ENCODE measurements around the gene ORAI1.
A peak's percentile ranks its signal among the peaks of the same experiment; 100 is the strongest.
"Not testable (repeated sequence)": the region's sequence is repeated elsewhere in the genome, so short reads cannot be mapped to it uniquely, and the experiment has no call there.

Gene ORAI1

DNA sequence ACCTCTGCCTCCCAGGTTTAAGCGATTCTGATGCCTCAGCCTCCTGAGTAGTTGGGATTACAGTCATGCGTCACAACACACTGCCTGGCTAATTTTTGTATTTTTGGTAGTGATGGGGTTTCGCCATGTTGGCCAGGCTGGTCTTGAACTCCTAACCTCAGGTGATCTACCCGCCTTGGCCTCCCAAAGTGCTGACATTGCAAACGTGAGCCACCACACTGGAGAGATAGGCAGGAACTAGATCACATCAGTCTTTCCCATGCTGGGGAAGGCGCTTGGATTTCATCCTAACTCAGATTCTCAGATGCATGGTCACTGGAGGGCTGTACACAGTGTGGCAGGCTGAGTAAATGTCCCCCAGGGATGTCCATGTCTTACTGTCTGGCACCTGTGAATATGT is 18.0 kb upstream of the ORAI1 start:
- DNase-seq, result no peak

- no peak for DNase-seq
Observed at GRCh38 chr12:121610239-121611149, 15.8 kb upstream of the ORAI1 start.

DNA sequence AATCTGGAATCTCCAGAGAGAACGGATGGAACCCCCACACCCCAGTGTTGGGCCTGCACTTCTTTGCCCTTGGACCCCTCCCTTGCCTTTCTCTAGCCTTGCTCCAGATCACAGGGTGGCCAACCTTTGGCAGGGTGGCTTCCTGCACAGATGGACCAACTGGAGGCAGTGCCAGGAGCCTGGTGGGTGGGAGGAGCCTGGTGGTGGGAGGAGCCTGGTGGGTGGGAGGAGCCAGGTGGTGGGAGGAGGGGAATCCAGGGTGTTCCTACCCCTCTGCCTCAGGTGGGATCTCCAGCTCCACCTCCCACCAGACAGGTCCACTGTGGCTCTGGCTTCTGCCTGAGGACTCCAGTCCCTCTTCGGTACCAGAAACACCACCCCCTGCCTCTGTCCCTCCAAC is 15.0 kb upstream of the ORAI1 start:
- peak in 1 of 6 experiments; percentile 10 for DNase-seq

GRCh38 chr12:121613462-121613861 is 12.9 kb upstream of the ORAI1 start:
- no peak for DNase-seq

- DNase-seq, result no peak
Observed at GRCh38 chr12:121614872-121615467, 11.4 kb upstream of the ORAI1 start.

- DNase-seq, result no peak
Observed at GRCh38 chr12:121618659-121619233, 7.6 kb upstream of the ORAI1 start.

GRCh38 chr12:121620333-121620891 is 5.9 kb upstream of the ORAI1 start:
- DNase-seq, result no peak

DNA sequence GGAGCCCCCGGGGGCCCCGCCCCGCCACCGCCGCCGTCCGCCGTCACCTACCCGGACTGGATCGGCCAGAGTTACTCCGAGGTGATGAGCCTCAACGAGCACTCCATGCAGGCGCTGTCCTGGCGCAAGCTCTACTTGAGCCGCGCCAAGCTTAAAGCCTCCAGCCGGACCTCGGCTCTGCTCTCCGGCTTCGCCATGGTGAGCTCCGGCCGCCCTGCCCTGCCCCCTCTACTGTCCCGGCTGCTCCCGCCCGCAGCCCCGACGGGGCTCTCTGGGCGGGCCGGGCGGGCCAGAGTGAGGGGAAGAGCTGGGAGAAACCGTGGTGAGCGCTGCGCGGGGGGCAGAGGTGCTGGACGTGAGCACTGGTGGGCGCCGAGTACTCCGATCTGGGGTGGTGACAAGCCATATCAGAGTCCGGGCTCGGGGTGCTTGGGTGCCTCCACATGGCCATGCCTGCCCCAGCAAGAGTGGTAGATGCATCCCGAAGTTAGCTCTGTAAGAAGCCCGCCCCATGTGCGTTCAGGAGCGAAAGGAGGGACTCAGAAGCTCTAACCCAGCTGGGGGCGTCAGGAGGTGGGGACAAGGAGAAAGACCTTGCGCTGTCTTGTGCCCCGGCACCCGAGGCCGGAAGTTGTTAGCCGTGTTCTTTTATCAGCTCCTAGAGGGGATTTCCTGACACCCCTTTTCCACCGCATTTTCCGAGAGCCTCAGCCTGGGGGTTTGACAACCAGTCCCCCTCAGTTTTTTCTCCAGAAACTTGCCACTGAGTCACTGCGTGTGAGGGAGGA is 717 bp downstream of the ORAI1 start:
- DNase-seq, result peak; percentile 67 to 90 (median 78)

DNA sequence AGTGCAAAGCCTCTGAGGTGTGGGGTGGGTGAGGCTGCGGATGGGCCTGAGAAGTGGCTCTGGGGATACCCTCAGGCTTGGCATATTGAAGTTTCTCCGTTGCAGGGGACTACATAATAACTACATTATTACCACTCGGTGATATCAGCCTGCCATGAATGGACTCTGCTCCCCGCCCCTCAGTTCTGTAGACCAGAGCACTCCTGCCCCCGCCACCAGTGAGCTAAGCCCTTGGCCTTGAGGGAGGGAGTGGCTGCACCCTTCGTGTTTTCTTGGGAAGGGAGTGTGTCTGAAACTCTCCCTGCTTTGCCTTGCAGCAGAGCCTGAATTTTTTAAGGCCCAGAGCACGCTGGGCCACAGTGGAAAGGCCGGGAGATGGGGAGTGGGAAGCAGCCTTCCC is 1.7 kb downstream of the ORAI1 start:
- no peak for DNase-seq

DNA sequence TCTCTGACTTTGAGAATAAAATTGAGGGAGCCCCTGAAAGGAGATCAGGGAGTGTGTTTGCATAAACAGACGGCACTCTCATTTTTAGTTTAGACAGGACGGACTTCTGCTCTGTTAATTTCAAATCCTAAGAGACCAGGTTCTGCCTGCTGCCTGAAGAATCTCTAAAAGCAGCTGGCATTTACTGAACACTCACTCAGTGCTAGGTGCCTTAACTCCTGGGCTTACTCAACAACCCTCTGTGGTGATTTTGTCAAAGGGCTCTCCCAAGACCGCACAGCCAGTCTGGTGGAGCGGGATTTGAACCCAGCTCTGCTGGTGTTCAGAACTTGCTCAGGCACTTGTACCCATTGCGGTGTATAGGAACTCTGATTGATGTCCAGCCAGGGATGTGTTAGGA is 2.2 kb downstream of the ORAI1 start:
- DNase-seq, result no peak

- no peak for DNase-seq
Observed at GRCh38 chr12:121630791-121631355, 4.5 kb downstream of the ORAI1 start.

DNA sequence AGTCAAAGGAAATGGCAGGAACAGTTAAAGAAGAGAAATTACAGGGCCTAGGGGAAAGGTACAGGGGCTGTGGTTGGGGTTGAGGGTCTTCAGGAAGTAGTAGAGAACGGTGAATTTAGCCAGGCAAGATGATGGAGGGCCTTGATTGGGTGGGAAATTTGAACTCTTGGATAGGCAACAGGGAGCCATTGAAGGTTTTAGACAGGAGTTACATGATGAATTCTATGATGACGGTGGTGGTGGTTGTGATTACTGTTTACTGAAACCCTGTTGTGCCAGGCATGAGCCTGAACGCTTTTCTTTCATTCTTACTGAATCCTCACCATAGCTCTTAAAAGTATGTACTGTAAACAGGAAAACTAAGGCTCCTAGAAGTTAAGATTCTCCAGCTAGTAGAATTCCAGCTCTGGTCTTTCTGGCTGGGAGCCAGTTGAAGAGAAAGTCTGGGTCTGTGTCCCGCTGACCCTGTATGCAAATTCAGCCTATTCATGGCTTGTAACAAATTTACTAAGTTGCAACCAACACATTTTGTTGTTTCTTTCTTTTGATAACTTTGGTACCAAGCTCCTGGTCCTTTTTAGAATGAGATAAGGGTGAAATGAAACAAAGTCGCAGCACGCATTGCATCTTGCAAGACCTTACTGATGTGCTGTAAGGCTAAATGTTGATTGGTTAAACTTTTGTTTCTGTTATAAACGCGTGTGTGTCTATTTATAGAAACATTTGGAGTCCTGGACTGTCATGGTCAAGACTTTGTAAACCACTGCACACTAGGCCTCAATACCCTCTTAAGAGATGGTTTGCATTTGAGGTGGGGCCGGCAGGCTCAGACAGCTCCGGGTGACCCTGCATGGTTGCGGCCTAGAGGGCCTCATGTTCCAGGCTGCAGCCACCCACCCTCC is 6.0 kb downstream of the ORAI1 start:
- no peak for DNase-seq

- not testable (repeated sequence) for DNase-seq
Observed at GRCh38 chr12:121633833-121634196, 7.5 kb downstream of the ORAI1 start.

DNA sequence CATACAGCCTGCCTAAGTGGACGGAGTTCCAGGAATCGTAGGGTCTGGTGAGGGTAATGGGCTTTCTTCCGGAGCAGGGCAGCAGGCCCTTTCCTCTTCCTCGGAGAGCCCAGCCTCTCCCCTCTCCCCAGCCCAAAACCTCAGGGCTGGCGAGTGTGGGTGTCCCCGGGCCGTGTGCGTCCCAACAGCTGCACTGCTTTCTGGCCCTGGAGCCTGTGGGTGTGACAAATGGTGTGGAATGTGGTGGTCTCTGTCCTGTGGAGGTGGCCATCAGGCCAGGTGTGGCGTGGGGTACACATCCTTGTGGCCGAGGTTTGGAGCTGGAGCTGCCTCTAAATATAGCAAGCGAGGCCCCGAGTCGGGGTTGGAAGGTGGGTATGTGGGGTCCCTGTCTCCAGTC is 8.5 kb downstream of the ORAI1 start:
- DNase-seq, result no peak

- DNase-seq, result peak in 5 of 6 experiments; percentile 11 to 52 (median 31)
Observed at GRCh38 chr12:121637231-121637914, 11.0 kb downstream of the ORAI1 start.

- DNase-seq, result no peak
Observed at GRCh38 chr12:121638298-121639202, 12.2 kb downstream of the ORAI1 start.

GRCh38 chr12:121641343-121641630 is 15.0 kb downstream of the ORAI1 start:
- no peak for DNase-seq

DNA sequence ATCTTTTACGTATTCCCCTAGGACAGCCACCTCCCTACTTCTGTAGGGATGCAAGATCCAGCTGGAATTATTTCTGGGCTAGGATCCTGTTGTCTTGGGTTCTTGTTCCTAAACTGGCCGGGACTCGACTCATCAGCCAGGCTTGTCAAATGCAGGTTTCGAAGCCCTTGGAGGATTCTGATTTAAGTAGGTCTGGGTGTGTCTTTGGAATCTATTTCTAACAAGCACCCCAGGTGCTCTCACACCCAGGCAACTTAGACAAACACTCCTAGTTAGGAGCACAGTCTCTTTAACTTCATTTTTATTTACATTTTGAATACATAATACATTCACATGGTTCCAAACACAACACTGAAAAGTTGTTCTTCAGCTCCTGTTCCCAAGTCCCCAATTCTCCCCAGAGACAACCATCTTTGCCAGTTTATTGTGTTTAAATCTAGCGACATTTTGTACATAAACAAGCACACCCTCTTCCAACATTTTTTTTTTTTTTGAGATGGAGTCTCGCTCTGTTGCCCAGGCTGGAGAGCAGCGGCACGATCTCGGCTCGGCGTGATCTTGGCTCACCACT is 22.2 kb downstream of the ORAI1 start:
- no peak for DNase-seq

DNA sequence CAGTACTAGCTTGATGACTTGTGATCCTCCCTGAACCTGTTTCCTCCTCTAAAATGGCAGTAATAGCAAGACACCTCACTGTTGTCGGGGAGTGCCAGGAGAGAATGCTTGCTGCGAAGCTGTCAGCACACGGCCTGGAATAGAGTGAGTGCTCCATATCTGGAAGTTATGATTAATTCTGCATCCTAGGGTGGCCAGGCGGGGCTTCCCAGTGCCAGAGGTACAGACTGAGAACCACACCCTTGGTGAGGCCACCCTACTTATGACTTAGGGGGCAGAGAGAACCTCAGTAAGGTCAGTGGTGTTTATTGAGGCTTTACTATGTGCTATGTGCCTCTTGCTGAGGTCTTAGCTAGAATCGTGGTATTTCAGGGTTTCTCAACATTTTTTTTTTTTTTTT is 23.0 kb downstream of the ORAI1 start:
- no peak for DNase-seq

Data from stimulated activated naive CD4-positive, alpha-beta T cell (primary cell).